H9 (cell line): ENCODE measurements around the gene ZSCAN9. TPM values are rescaled to one million over a fixed set of nuclear protein-coding genes. Genes with fewer than 3 reads are reported as not detected.

Source experiments
- DNase-seq: peaks from one replicate; pipeline ENCODE4 v3.0.0-alpha.2; 2017
- H2AFZ ChIP-seq: one replicate; pipeline ENCODE4 v1.6.1; 2013; ENCODE audit warnings: mild to moderate bottlenecking, low read length, control low read depth, moderate library complexity
- H2AK5ac ChIP-seq: 2 replicates; pipeline ENCODE4 v1.6.1; 2013; ENCODE audit warnings: low read length, control low read depth, mixed read lengths; ENCODE audit not compliant: insufficient read length
- H2BK120ac ChIP-seq: one replicate; pipeline ENCODE4 v1.6.1; 2013; ENCODE audit warnings: low read depth, mild to moderate bottlenecking, low read length, control low read depth, inconsistent platforms; ENCODE audit not compliant: poor library complexity, severe bottlenecking
- H2BK12ac ChIP-seq: 2 replicates; pipeline ENCODE4 v1.6.1; 2013; ENCODE audit warnings: low read length, control low read depth, mixed read lengths, low read depth; ENCODE audit not compliant: insufficient read length
- H2BK15ac ChIP-seq: 2 replicates; pipeline ENCODE4 v1.6.1; 2013; ENCODE audit warnings: low read depth, low read length, control low read depth
- H2BK20ac ChIP-seq: one replicate; pipeline ENCODE4 v1.6.1; 2013; ENCODE audit warnings: low read depth, mild to moderate bottlenecking, low read length, control low read depth, inconsistent platforms; ENCODE audit not compliant: poor library complexity, severe bottlenecking
- H2BK5ac ChIP-seq: 2 replicates; pipeline ENCODE4 v1.6.1; 2013; ENCODE audit warnings: low read length, control low read depth, mixed read lengths; ENCODE audit not compliant: insufficient read length
- H3K14ac ChIP-seq: 2 replicates; pipeline ENCODE4 v1.6.1; 2013; ENCODE audit warnings: low read length, control low read depth; ENCODE audit not compliant: insufficient read depth
- H3K18ac ChIP-seq: 2 replicates; pipeline ENCODE4 v1.6.1; 2013; ENCODE audit warnings: low read depth, mild to moderate bottlenecking, mixed read lengths, low read length, control low read depth; ENCODE audit not compliant: insufficient read length
- H3K23ac ChIP-seq: 2 replicates; pipeline ENCODE4 v1.6.1; 2013; ENCODE audit warnings: low read length, control low read depth, mixed read lengths, low read depth; ENCODE audit not compliant: insufficient read length
- H3K23me2 ChIP-seq: 2 replicates; pipeline ENCODE4 v1.6.1; 2013; ENCODE audit warnings: low read depth, mild to moderate bottlenecking, mixed read lengths, low read length, control low read depth; ENCODE audit not compliant: insufficient read length, poor library complexity, severe bottlenecking
- H3K27ac ChIP-seq: 2 replicates; pipeline ENCODE4 v1.5.1; 2013; ENCODE audit warnings: low read length, control low read depth, mixed read lengths, low read depth; ENCODE audit not compliant: insufficient read length
- H3K27me3 ChIP-seq: 2 replicates; pipeline ENCODE4 v1.6.1; 2013; ENCODE audit warnings: low read length, control low read depth, inconsistent platforms; ENCODE audit not compliant: insufficient read depth
- H3K4ac ChIP-seq: 2 replicates; pipeline ENCODE4 v1.6.1; 2013; ENCODE audit warnings: low read depth, mild to moderate bottlenecking, control low read depth, inconsistent platforms, low read length, moderate library complexity
- H3K4me1 ChIP-seq: 2 replicates; pipeline ENCODE4 v1.6.1; 2013; ENCODE audit warnings: low read length, control low read depth, inconsistent platforms; ENCODE audit not compliant: insufficient read depth
- H3K4me2 ChIP-seq: 2 replicates; pipeline ENCODE4 v1.6.1; 2013; ENCODE audit warnings: low read length, control low read depth, mixed read lengths; ENCODE audit not compliant: insufficient read length, insufficient read depth
- H3K56ac ChIP-seq: 2 replicates; pipeline ENCODE4 v1.6.1; 2013; ENCODE audit warnings: low read depth, mild to moderate bottlenecking, mixed read lengths, low read length, control low read depth; ENCODE audit not compliant: insufficient read length
- H3K79me1 ChIP-seq: 2 replicates; pipeline ENCODE4 v1.6.1; 2013; ENCODE audit warnings: low read depth, mild to moderate bottlenecking, moderate library complexity, low read length, control low read depth, inconsistent platforms; ENCODE audit not compliant: insufficient read depth, poor library complexity, severe bottlenecking
- H3K79me2 ChIP-seq: 2 replicates; pipeline ENCODE4 v1.6.1; 2013; ENCODE audit warnings: low read length, control low read depth, inconsistent platforms; ENCODE audit not compliant: insufficient read depth
- H3K9ac ChIP-seq: 2 replicates; pipeline ENCODE4 v1.6.1; 2013; ENCODE audit warnings: low read length, control low read depth, mixed read lengths; ENCODE audit not compliant: insufficient read length; ENCODE audit errors: extremely low read depth
- H3K9me3 ChIP-seq: one replicate; pipeline ENCODE4 v1.6.1; 2013; ENCODE audit warnings: low read depth, low read length, inconsistent platforms; ENCODE audit not compliant: control insufficient read depth
- H3T11ph ChIP-seq: one replicate; pipeline ENCODE4 v1.6.1; 2013; ENCODE audit warnings: mild to moderate bottlenecking, low read length, control low read depth, inconsistent platforms
- H4K20me1 ChIP-seq: one replicate; pipeline ENCODE4 v1.6.1; 2013; ENCODE audit not compliant: control insufficient read depth, insufficient read length, insufficient read depth
- H4K5ac ChIP-seq: 2 replicates; pipeline ENCODE4 v1.6.1; 2013; ENCODE audit warnings: low read depth, mild to moderate bottlenecking, mixed read lengths, low read length, control low read depth; ENCODE audit not compliant: insufficient read length
- H4K8ac ChIP-seq: replicated peaks from 2 replicates; pipeline ENCODE4 v1.6.1; 2013; ENCODE audit warnings: low read length, control low read depth, mixed read lengths, low read depth; ENCODE audit not compliant: insufficient read length
- H4K91ac ChIP-seq: 2 replicates; pipeline ENCODE4 v1.6.1; 2013; ENCODE audit warnings: low read depth, mild to moderate bottlenecking, moderate library complexity, mixed read lengths, low read length, control low read depth; ENCODE audit not compliant: insufficient read length
- H3K27ac Mint-ChIP-seq, 3 experiments: 2 replicates in 2 of 3; 3 replicates in 1 of 3; pipeline ENCODE4 v1.8.0; 2020 to 2021; ENCODE audit warnings: mixed read lengths in 3 of 3, mild to moderate bottlenecking in 1 of 3, moderate library complexity in 1 of 3
- H3K27me3 Mint-ChIP-seq: 2 replicates; pipeline ENCODE4 v1.8.0; 2021; ENCODE audit warnings: low read depth, mild to moderate bottlenecking, moderate library complexity, mixed read lengths
- H3K36me3 Mint-ChIP-seq, 3 experiments: 2 replicates in 2 of 3; 3 replicates in 1 of 3; pipeline ENCODE4 v1.8.0; 2020 to 2021; ENCODE audit warnings: low read depth in 3 of 3, mixed read lengths in 3 of 3; ENCODE audit not compliant: insufficient read depth in 1 of 3
- H3K4me1 Mint-ChIP-seq, 2 experiments: 2 replicates each; pipeline ENCODE4 v1.8.0; 2020; ENCODE audit warnings: mixed read lengths in 2 of 2
- H3K4me3 Mint-ChIP-seq, 2 experiments: 2 replicates in 1 of 2; 3 replicates in 1 of 2; pipeline ENCODE4 v1.8.0; 2020 to 2021; ENCODE audit warnings: mild to moderate bottlenecking in 2 of 2, mixed read lengths in 2 of 2, moderate library complexity in 1 of 2
- H3K9me3 Mint-ChIP-seq, 2 experiments: 2 replicates in 1 of 2; 3 replicates in 1 of 2; pipeline ENCODE4 v1.8.0; 2020; ENCODE audit warnings: mild to moderate bottlenecking in 2 of 2, mixed read lengths in 2 of 2, moderate library complexity in 1 of 2
- CTCF ChIP-seq: fragments of 200-600 bp; sonication (generic); conservative IDR thresholded peaks from 3 replicates; pipeline ENCODE4 v1.8.0; 2021; ENCODE audit warnings: antibody characterized with exemption, mild to moderate bottlenecking
- WGBS: extraction: QIAGEN DNeasy Blood & Tissue Kit; methylation state at CpG from one replicate; pipeline ENCODE4 v1.1.7; 2013; ENCODE audit warnings: missing lambda C conversion rate, low lambda C conversion rate, mixed read lengths; ENCODE audit not compliant: insufficient read length; ENCODE audit errors: extremely low coverage; 5-methylcytosine and 5-hydroxymethylcytosine counted together
- total RNA-seq: library from RNA; stranded (reverse); gene quantifications from 2 replicates; pipeline ENCODE4 v1.2.1, GENCODE V29; 2021

Gene ZSCAN9
- total RNA-seq, 1 experiment from 2014 or later, result 11.5 TPM

GRCh38 chr6:28282926-28283325 lies 57.9 kb downstream of the ZSCAN9 start:
- Mint-ChIP-seq H3K36me3 (peaks cover 8 to 40% (median 39%) of the 10 kb centered on the region in 3 experiments; a peak in 6 of 7 replicates), H3K9me3 (no peaks in the 10 kb centered on the region), H3K4me3 (peak overlapping the region; percentile 95 to 97; a peak in 4 of 5 replicates), H3K4me1 (peaks cover 13% of the 10 kb centered on the region in 2 experiments), H3K27me3 (peaks cover 1% of the 10 kb centered on the region; the same call in 1 of the 2 replicates), H3K27ac (no peak overlapping the region)
- Histone ChIP-seq H3K18ac (no peak overlapping the region), H3T11ph (no peak overlapping the region), H2BK5ac (no peak overlapping the region), H2BK12ac (no peak overlapping the region), H3K4me2 (no peak overlapping the region), H3K23ac (no peak overlapping the region), H3K9me3 (no peaks in the 10 kb centered on the region), H3K9ac (no peak overlapping the region), H3K79me1 (no peaks in the 10 kb centered on the region), H3K56ac (no peak overlapping the region), H4K5ac (no peak overlapping the region), H3K27me3 (no peaks in the 10 kb centered on the region), H4K20me1 (no peaks in the 10 kb centered on the region), H3K4me1 (no peaks in the 10 kb centered on the region), H2AK5ac (no peak overlapping the region), H3K4ac (no peak overlapping the region), H4K8ac (no peak overlapping the region), H4K91ac (no peak overlapping the region), H2BK15ac (no peak overlapping the region), H2AFZ (no peak overlapping the region), H3K23me2 (peaks cover 4% of the 10 kb centered on the region), H3K27ac (no peak overlapping the region), H3K79me2 (no peaks in the 10 kb centered on the region; the same call in 1 of the 2 replicates), H2BK20ac (no peak overlapping the region), H3K14ac (no peak overlapping the region), H2BK120ac (no peak overlapping the region)
- DNase-seq, result no peak
- no peak for TF ChIP-seq CTCF
- WGBS, result no CpG with 5 or more reads among the region's 2 CpGs

Other genes starting within 250 kb of the ZSCAN9 start
- gene ZNF165, start 144.7 kb upstream of the ZSCAN9 start, total RNA-seq, result 5.8 and 6.3 TPM in 2 replicates
- gene ZSCAN16, start 100.7 kb upstream of the ZSCAN9 start, total RNA-seq, result 9.8 and 11.0 TPM in 2 replicates
- 22.4 and 25.4 TPM in 2 replicates for gene ZKSCAN8, start 83.4 kb upstream of the ZSCAN9 start, total RNA-seq
- 8.2 and 8.8 TPM in 2 replicates for gene ZKSCAN4, start 27.0 kb downstream of the ZSCAN9 start, total RNA-seq
- 0.13 TPM in 1 of 2 replicates, not detected in the other for gene NKAPL, start 34.0 kb downstream of the ZSCAN9 start, total RNA-seq
- 9.0 TPM in 2 replicates for gene ZSCAN26, start 41.9 kb downstream of the ZSCAN9 start, total RNA-seq
- gene PGBD1, start 56.3 kb downstream of the ZSCAN9 start, total RNA-seq, result 8.1 and 10.1 TPM in 2 replicates
- gene ZSCAN31, start 110.9 kb downstream of the ZSCAN9 start, total RNA-seq, result 3.6 and 7.1 TPM in 2 replicates
- 7.3 and 8.7 TPM in 2 replicates for gene ZKSCAN3, start 124.7 kb downstream of the ZSCAN9 start, total RNA-seq
- 12.6 and 12.7 TPM in 2 replicates for gene ZSCAN12, start 174.5 kb downstream of the ZSCAN9 start, total RNA-seq
- gene ZSCAN23, start 218.2 kb downstream of the ZSCAN9 start, total RNA-seq, result 2.9 and 4.1 TPM in 2 replicates